Measurements from ENCODE around the gene DDX42. TPM values are rescaled to one million over a fixed set of nuclear protein-coding genes. Genes with fewer than 3 reads are reported as not detected.
A peak's percentile ranks its signal among the peaks of the same experiment; 100 is the strongest.

DDX42 gene
- polyA plus RNA-seq, 1 donor from 2014 or later, result 16.2 TPM

GRCh38 chr17:63798572-63799106, 24.7 kb downstream of the DDX42 start:
- Mint-ChIP-seq H3K27ac (no peak overlapping the region), H3K4me3 (no peak overlapping the region), H3K36me3 (peaks cover 3% of the 10 kb centered on the region), H3K4me1 (peaks cover 0 to 2% (median 1%) of the 10 kb centered on the region in 3 donors), H3K9me3 (no peaks in the 10 kb centered on the region), H3K27me3 (no peaks in the 10 kb centered on the region)

DNA sequence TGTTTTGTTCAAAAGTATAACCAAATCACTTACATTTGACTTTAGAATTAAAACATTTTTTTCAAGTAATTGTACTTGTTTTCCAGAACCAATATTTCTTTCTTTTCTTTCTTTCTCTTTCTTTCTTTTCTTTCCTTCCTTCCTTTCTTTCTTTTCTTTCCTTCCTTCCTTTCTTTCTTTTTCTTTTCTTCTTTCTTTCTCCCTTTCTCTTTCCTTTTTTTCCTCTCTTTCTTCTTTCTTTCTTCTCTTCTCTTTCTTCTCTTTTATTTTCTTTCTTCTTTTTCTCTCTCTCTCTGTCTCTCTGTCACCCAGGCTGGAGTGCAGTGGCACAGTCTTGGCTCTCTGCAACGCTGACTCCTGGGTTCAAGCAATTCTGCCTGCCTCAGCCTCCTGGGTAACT, 26.8 kb downstream of the DDX42 start:
- Mint-ChIP-seq H3K4me3 (no peak overlapping the region), H3K9me3 (no peaks in the 10 kb centered on the region), H3K27ac (no peak overlapping the region), H3K36me3 (peaks cover 3% of the 10 kb centered on the region), H3K27me3 (no peaks in the 10 kb centered on the region), H3K4me1 (peaks cover 0 to 4% (median 0%) of the 10 kb centered on the region in 3 donors)

- H3K4me3 Mint-ChIP-seq, result no peak overlapping the region
- H3K4me1 Mint-ChIP-seq, result peaks cover 2 to 5% (median 5%) of the 10 kb centered on the region in 3 donors
- peaks cover 2% of the 10 kb centered on the region for H3K36me3 Mint-ChIP-seq
- H3K27ac Mint-ChIP-seq, result peak overlapping the region in 2 of 3 donors; percentile 2 to 19
- H3K27me3 Mint-ChIP-seq, result no peaks in the 10 kb centered on the region
- H3K9me3 Mint-ChIP-seq, result no peaks in the 10 kb centered on the region
Measured at GRCh38 chr17:63804328-63804727, 30.4 kb downstream of the DDX42 start.

DNA sequence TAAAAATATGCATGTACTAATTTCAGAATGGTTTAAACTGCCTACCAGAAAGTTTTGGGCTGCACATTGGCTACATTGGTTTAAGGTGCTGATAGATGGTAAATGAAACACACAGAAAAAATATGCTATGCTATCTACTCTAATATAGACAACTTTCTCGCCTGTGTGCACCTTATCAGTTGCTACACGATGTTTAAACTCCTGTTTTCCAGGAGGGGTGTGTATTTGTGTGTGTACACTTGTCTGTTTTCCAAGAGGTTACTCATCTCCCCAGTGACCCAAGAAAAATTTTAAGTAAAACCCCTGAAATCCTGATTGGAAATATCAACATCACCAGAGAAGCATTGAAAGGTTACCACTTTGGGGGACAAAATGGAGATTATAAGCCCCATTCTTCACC, 31.6 kb downstream of the DDX42 start:
- Mint-ChIP-seq H3K36me3 (peaks cover 2% of the 10 kb centered on the region), H3K27ac (no peak overlapping the region), H3K27me3 (no peaks in the 10 kb centered on the region), H3K9me3 (no peaks in the 10 kb centered on the region), H3K4me3 (no peak overlapping the region), H3K4me1 (peaks cover 7 to 11% (median 10%) of the 10 kb centered on the region in 3 donors)

DNA sequence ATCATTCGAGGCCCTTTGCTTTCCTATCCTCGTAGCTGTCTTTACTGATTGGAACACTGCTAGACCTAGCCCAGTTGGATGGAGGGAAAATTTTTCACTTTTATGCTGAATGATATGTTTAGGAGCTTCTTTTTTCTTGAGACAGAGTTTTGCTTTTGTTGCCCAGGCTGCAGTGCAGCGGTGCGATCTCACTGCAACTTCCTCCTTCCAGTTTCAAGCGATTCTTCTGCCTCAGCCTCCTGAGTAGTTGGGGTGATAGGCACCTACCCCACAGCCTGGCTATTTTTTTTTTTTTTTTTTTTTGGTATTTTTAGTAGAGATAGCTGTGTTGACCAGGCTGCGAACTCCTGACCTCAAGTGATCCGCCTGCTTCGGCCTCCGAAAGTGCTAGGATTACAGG, 36.0 kb downstream of the DDX42 start:
- Mint-ChIP-seq H3K4me1 (peaks cover 6 to 11% (median 10%) of the 10 kb centered on the region in 3 donors), H3K27me3 (no peaks in the 10 kb centered on the region), H3K4me3 (no peak overlapping the region), H3K36me3 (peaks cover 4% of the 10 kb centered on the region), H3K27ac (peak overlapping the region; percentile 55 to 64 (median 62)), H3K9me3 (no peaks in the 10 kb centered on the region)

GRCh38 chr17:63816123-63816522, 42.2 kb downstream of the DDX42 start:
- Mint-ChIP-seq H3K27ac (peak overlapping the region in 1 of 3 donors; percentile 71), H3K9me3 (no peaks in the 10 kb centered on the region), H3K36me3 (peaks cover 4% of the 10 kb centered on the region)

GRCh38 chr17:63816669-63817068, 42.7 kb downstream of the DDX42 start:
- H3K9me3 Mint-ChIP-seq, result no peaks in the 10 kb centered on the region
- peaks cover 2% of the 10 kb centered on the region for H3K36me3 Mint-ChIP-seq
- no peak overlapping the region for H3K4me3 Mint-ChIP-seq
- H3K4me1 Mint-ChIP-seq, result peaks cover 0 to 13% (median under 1%) of the 10 kb centered on the region in 3 donors
- H3K27me3 Mint-ChIP-seq, result no peaks in the 10 kb centered on the region
- no peak overlapping the region for H3K27ac Mint-ChIP-seq

More at GRCh38 chr17:63816123-63816522, 42.2 kb downstream of the DDX42 start:
- Mint-ChIP-seq H3K27me3 (no peaks in the 10 kb centered on the region), H3K4me3 (no peak overlapping the region), H3K4me1 (peaks cover 0 to 12% (median 0%) of the 10 kb centered on the region in 3 donors)

- Mint-ChIP-seq H3K4me3 (peak overlapping the region in 1 of 4 donors; percentile 37), H3K27me3 (no peaks in the 10 kb centered on the region), H3K9me3 (no peaks in the 10 kb centered on the region), H3K4me1 (peaks cover 4 to 22% (median 6%) of the 10 kb centered on the region in 3 donors), H3K27ac (peak overlapping the region in 1 of 3 donors; percentile 73), H3K36me3 (peaks cover 2% of the 10 kb centered on the region)
Measured at GRCh38 chr17:63817736-63818385, 43.9 kb downstream of the DDX42 start.

DNA sequence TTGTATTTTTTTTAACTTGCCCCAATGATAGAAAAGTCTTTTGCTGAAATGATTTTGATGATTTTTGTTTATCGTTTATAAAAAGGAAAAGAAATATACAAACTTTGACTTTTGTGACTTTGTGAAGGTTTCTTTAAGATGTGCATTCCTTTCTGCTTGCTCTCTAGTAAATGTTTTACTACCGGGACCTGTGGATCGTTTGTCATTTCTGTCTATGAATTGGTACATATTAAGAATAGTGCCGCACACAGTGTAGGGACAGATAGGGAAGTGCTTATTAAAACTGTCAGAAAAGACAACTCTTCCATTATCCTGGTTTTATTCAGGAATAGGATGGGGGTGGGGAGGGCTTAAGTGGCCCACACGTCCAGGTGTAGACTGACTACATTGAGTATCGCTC, 45.2 kb downstream of the DDX42 start:
- Mint-ChIP-seq H3K4me1 (peaks cover 4 to 24% (median 6%) of the 10 kb centered on the region in 3 donors), H3K27ac (peak overlapping the region in 2 of 3 donors; percentile 5 to 76), H3K27me3 (no peaks in the 10 kb centered on the region), H3K9me3 (no peaks in the 10 kb centered on the region), H3K36me3 (peaks cover 2% of the 10 kb centered on the region), H3K4me3 (peak overlapping the region in 1 of 4 donors; percentile 72)

- no peaks in the 10 kb centered on the region for H3K9me3 Mint-ChIP-seq
- peaks cover 6 to 24% (median 8%) of the 10 kb centered on the region in 3 donors for H3K4me1 Mint-ChIP-seq
- H3K36me3 Mint-ChIP-seq, result peaks cover 2% of the 10 kb centered on the region
- H3K4me3 Mint-ChIP-seq, result peak overlapping the region in 2 of 4 donors; percentile 20 to 72
- no peaks in the 10 kb centered on the region for H3K27me3 Mint-ChIP-seq
- H3K27ac Mint-ChIP-seq, result peak overlapping the region; percentile 5 to 76 (median 66)
Measured at GRCh38 chr17:63819585-63820537, 45.9 kb downstream of the DDX42 start.

DNA sequence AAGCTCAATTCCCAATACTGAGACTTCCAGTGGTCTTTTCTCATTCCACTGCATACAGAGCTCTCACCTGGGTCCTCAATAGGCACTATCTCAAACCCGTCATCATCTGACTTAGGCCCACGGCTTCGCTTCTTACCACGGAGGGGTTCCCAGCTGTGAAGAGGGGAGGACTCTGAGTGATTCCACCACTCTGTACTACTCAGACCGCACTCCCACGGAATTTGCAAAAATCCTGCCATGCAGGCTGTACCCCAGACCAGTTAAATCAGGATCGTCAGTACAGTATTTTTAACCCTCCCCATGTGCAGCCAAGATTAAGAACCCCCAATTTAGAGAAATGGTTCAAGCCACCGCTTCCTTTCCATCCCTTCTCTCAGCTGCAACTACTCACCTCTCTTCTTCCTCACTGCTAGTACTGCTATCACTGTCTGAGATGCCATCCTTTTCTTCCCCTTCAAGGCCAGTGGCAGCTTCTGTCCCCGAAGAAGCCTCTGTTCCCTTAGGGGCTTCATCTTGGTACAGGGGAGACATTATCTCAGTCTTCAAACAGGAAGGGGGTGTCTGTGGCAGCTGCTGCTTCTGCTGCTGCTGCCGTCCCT, 47.1 kb downstream of the DDX42 start:
- no peaks in the 10 kb centered on the region for H3K9me3 Mint-ChIP-seq
- H3K36me3 Mint-ChIP-seq, result peaks cover 2% of the 10 kb centered on the region
- H3K27me3 Mint-ChIP-seq, result no peaks in the 10 kb centered on the region
- H3K4me3 Mint-ChIP-seq, result peak overlapping the region in 1 of 4 donors; percentile 20
- peaks cover 6 to 30% (median 15%) of the 10 kb centered on the region in 3 donors for H3K4me1 Mint-ChIP-seq
- H3K27ac Mint-ChIP-seq, result peak overlapping the region; percentile 25 to 80 (median 71)

DNA sequence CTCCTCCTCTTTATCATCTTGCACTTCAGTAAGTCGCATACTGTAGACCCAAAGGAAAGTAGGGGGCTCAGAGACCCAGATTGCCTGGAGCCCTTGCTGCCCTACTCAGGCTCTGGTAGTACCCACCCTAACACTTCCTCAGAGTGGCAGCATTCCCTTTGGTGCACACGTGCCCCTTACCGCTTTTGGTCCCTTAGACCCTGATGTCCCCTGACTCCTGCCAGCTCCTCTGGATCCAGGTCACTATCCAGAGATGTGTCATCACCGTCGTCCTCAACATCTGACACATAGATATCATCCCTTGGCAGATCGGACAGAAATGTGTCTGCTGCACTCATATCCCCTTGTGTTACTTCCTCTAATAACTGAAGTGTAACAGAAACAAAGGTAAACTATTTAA, 47.8 kb downstream of the DDX42 start:
- Mint-ChIP-seq H3K4me1 (peaks cover 8 to 33% (median 17%) of the 10 kb centered on the region in 3 donors), H3K27ac (peak overlapping the region in 2 of 3 donors; percentile 0 to 13), H3K9me3 (no peaks in the 10 kb centered on the region), H3K4me3 (peak overlapping the region in 3 of 4 donors; percentile 8 to 39 (median 23)), H3K27me3 (no peaks in the 10 kb centered on the region), H3K36me3 (peaks cover 2% of the 10 kb centered on the region)

DNA sequence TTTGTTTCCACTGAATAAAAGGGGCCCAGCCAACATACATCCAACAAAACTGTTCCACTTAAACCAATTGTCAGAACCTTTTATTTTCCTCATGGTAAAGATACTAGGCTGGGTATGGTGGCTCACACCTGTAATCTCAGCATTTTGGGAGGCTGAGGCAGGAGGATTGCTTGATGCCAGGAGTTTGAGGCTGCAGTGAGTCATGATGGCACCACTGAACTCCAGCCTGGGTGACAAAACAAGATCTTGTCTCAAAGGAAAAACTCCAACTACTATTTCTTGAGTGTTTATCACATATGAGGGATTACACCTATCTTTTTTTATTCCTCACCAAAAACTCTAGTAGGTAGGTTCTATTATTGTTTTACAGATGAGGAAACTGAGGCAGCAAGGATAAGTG, 48.6 kb downstream of the DDX42 start:
- Mint-ChIP-seq H3K27me3 (no peaks in the 10 kb centered on the region), H3K36me3 (peaks cover 1% of the 10 kb centered on the region), H3K4me1 (peaks cover 16 to 34% (median 23%) of the 10 kb centered on the region in 3 donors), H3K27ac (peak overlapping the region in 2 of 3 donors; percentile 13 to 54), H3K4me3 (peak overlapping the region in 2 of 4 donors; percentile 8 to 9), H3K9me3 (no peaks in the 10 kb centered on the region)

GRCh38 chr17:63823659-63824331, 49.8 kb downstream of the DDX42 start:
- Mint-ChIP-seq H3K27ac (peak overlapping the region in 2 of 3 donors; percentile 57 to 85), H3K36me3 (peaks cover 1% of the 10 kb centered on the region), H3K4me3 (peak overlapping the region in 2 of 4 donors; percentile 73 to 95), H3K9me3 (no peaks in the 10 kb centered on the region), H3K27me3 (no peaks in the 10 kb centered on the region), H3K4me1 (peaks cover 23 to 38% (median 29%) of the 10 kb centered on the region in 3 donors)
